ENCODE measurements around the gene CELSR2.

GRCh38 chr1:109312978-109313775 lies 63.8 kb downstream of the CELSR2 start:
- TF ChIP-seq CTCF (IDR thresholded peaks at IDR 0.05) (no peak), POLR2A (IDR thresholded peaks at IDR 0.05) (no peak)

Data from lower leg skin (tissue), 3 donors.